OCI-LY1 (cell line): ENCODE data around the gene GABRG3.

ENCODE experiments used
- CTCF ChIP-seq: fragments of 200-600 bp; sonication (generic), shearing (Covaris generic); IDR thresholded peaks from 2 replicates; pipeline ENCODE4 v1.5.1; 2017; ENCODE audit warnings: mild to moderate bottlenecking, antibody characterized with exemption, low read length, moderate library complexity, mixed read lengths
- EZH2 ChIP-seq: fragments of 200-600 bp; sonication (generic), shearing (Covaris generic); IDR thresholded peaks from 2 replicates; pipeline ENCODE4 v1.8.0; 2017; ENCODE audit warnings: borderline replicate concordance, mixed run types, mild to moderate bottlenecking, antibody characterized with exemption, low read length, moderate library complexity, mixed read lengths

- TF ChIP-seq CTCF (no peak), EZH2 (no peak)
These were observed 164.2 kb downstream of the GABRG3 start for GRCh38 chr15:27135151-27135550.
